HG02885 (cell line): ENCODE data around the gene EYA2.

Experiments used
- ATAC-seq: cut with Tn5 transposase; IDR thresholded peaks from one replicate; pipeline ENCODE4 v1.9.1; 2021; ENCODE audit warnings: mild to moderate bottlenecking; ENCODE audit not compliant: unreplicated experiment, poor library complexity

EYA2 gene

DNA sequence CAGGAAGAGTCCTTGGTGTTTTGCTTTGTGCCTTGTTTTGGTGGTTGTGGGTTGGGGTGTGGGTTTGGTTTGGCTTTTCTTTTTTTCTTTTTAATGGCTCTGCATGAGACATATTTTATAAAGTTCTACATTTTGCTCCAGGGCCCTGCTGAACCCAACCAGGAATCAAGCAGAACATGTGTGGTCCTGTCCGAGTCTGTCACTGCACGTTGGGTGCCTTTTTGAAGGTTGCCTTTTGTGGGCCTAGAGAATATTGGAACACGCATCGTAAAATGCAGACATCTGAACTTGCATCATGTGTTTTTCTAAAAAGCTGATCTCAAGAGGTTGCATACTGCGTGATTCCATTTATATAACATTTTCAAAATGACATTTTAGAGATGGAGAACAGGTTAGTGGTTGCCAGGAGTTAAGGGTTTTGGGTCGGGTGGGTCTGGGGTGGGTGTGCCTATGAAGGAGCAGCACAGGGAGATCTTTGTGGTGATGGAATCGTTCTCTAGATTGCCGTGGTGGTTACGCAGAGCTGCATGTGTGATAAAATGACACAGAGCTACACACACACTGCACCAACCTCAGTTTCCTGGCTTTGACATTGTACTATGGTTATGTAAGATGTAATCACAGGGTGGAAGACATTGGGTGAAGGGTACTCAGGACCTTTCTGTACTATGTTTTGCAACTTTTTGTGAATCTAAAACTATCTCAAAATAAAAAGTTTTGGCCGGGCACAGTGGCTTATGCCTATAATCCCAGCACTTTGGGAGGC, 80.2 kb downstream of the EYA2 start:
- no peak for ATAC-seq

DNA sequence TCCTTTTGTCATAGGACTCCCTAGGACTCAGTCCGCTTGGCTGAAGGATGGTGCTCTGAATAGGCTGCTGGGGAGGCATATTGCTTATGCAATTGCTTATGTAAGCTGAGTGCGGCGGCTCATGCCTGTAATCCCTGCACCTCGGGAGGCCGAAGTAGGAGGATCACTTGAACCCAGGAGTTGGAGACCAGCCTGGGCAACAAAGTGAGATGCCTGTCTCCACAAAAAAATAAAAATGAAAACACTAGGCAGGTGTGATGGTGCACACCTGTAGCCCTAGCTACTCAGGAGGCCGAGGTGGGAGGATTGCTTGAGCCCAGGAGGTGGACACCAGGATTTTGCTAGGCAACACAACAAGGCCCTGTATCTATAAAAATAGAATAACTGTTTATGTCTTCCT, 81.3 kb downstream of the EYA2 start:
- no peak for ATAC-seq

DNA sequence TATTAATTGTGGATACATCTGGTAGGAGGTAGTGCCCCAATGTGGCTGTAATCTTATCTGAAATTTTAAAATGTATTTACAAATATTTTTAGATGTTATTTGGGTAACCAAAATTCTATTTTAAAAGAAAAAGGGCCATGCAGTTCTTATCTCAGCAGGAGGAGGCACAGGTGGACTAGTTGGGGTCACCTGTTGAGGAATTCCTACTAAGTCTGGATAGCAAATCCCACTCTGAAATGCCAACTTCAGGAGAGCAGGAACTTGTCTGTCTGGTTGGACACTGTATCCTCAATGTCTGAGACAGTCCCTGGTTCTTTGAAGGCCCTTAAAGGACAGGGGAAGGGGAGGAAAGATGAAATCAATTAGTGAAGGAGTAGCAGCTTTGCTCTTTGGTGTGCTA, 82.6 kb downstream of the EYA2 start:
- no peak for ATAC-seq

DNA sequence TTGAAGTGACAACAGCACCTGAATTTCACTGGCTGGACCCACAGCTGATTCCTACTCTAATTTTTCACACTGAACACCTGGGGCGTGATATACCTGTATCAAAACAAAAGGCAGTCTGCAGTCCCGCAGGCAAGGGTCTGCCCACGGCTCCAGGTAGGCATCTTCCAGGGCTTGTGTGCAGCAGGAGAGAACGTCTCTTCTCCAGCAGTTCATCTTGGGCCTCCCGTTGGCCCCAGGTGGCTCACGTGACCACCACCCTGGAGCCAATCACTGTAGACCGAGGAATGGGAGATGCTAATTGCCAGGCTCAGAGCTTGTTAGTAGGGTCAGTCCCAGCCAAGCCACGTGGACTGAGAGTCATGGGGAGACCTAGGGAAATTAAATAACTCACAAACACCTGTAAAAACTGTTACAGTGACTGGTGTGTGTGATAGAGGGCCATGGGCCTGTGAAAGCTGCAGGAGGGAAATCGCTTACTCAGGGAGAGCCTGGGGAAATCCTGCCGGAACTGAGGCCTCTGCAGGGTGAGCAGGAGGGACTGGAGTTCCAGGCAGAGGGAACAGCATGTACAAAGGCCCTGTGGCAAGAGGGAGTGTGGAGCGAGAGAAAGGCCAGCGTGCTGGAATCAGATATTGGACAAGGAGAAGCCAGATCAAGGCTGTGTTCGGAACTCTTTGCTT, 83.4 kb downstream of the EYA2 start:
- no peak for ATAC-seq

DNA sequence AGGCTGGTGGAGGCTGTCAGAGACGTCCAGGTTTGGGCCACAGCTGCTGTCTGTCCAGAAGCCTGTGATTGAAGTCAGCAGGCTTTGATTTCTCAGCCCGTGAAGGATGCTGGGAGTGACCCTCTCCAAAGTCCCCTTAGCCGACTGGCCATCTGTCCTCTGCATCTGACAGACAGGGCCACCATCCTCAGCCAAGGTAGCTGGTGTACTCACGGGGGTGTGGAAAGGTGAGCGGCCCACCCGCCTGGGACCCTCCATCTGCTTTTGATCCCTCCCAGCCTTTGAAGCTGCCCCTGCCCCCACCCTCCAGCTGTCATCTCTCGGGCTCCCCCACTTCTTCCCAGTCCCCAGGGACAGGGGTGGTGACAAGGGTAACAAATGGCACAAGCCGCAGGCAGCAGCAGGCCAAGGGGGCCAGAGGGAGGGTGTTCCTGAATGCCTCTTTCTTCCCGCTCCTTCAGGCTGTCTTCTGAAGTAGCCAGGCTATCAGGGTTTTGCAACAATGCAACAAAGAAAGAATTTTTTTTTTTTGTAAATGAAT, 84.4 kb downstream of the EYA2 start:
- no peak for ATAC-seq

DNA sequence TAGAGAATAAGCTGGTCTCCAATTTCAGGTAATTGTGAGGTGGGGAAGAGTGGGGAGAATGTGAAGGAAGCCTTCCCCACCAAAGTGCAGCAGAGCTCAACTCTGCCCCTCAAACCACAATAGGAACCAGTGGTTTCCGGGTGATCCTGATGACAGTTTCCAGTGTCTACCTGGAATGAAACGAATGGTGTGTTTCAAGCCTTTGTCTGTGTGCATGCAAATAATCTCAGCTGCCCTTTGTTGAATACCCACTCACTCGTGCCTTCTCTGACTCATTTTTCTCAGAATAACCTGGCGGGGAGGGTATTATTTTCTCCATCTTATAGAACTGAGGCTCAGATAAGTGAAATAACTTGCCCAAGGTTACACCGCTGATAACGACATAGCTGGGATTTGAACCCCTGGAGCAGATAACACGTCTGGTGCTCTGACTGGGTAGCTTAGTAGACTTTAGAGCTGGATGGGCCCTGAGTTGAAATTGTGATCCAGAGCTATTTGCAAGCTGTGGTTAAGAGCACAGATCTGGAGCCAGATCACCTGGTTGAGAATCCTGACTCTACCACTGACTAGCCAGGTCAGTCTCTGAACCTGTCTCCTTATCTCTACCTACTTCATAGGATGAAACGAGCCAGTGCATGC, 85.1 kb downstream of the EYA2 start:
- ATAC-seq = no peak

DNA sequence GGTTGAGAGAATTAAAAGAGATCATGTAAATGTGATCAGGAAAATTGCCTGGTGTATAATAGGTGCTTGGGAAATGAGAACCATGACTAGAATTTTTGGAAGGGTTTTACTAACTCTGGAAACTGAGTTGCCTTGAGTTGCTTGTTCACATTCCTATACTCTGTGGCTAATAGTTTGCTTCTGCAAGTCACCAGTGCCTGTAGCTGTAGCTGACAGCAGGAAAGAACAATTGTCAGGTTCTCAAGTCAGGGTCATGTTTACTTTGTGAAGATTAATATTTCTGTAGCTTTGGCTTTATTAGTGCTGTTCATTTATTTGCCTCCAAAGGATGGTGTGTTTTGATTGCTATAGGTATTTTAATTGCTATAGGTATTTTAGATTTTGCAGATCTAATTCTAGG, 86.5 kb downstream of the EYA2 start:
- ATAC-seq = no peak

DNA sequence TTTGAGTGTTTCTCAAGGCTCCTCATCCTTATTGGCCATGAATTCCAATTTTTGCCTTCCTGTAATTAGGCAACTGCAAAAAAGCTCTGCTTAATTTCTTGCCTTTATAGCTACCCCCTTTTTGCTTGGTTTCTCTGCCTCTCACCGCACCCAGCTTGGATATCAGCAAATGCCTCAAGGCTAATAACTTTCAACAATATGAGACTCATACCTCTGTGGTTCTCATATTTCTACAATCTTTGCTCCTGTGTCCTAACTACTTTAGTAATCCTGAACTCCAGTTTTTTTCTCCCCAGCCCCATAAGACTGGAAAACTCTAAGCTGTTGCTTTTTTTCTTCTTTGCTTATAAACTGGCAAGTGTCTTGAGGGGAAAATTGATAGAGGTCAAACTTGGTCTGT, 88.8 kb downstream of the EYA2 start:
- no peak for ATAC-seq

DNA sequence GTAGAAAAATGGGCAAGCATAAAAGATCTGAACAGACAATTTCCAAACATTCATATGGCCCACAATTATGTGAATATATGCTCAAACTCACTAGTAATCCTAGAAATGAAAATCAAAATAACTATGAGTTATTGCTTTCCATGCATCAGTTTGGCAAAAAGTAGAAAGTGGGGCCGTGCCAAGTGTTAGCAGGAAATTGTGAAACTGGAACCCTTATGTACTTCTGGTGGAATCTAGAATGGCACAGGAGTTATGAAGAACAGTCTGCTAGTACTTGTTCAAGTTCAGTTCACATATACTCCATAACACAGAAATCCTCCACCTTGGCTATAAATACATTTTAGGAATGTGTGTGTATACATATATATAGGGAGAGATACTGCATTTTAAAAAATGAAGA, 89.8 kb downstream of the EYA2 start:
- ATAC-seq = no peak

DNA sequence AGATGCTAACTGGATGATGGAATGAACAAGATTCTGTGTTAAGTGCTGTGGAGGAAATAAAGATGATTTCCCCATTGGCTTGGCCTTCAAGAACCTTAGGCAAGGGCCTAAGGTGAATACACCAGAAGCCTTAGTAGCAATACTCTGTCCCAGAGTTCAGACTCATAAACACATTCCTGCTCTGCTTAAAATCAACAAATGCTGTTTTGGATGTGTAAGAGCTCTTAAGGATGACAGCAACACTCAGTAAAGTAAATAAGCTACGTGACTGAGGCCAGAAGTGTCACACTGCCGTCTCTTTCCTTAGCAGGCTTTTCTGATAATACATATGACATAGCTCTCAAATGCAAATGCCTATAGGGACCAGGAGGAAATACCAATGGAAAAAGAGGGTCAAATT, 90.6 kb downstream of the EYA2 start:
- no peak for ATAC-seq

DNA sequence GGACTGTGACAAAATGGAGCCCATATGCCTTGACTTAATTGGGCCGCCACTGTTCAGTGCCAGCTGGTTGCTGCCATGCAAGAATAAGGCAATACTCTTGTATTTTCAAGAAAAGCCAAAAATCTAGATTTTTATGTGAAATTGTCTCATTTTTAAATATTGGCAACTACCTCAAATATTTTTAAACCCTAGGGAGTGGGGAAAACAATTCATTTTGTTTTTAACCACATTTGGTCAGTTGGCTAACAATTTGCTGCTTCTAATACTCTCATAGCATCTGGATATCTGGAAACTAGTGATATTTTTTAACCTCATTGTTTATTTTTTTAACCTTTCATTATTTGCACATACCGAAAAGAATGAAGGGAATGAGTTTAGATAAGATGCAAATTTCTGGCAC, 91.0 kb downstream of the EYA2 start:
- ATAC-seq = no peak

DNA sequence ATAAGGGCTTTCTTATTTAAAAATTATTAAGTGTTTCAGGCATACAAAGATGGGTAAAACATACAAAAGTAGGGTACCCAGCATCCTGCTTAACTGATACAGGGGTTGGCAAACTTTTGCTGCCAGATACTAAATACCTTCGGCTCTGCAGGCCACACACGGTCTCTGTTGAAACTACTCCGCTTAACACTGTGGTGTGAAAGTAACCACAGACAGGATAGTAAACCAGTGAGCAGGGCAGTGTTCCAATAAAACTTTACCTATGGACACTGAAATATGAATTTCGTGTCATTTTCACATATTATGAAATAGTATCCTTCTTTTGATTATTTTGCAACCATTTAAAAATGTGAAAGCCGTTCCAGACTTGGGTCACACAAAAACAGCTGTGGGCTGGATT, 92.4 kb downstream of the EYA2 start:
- no peak for ATAC-seq

DNA sequence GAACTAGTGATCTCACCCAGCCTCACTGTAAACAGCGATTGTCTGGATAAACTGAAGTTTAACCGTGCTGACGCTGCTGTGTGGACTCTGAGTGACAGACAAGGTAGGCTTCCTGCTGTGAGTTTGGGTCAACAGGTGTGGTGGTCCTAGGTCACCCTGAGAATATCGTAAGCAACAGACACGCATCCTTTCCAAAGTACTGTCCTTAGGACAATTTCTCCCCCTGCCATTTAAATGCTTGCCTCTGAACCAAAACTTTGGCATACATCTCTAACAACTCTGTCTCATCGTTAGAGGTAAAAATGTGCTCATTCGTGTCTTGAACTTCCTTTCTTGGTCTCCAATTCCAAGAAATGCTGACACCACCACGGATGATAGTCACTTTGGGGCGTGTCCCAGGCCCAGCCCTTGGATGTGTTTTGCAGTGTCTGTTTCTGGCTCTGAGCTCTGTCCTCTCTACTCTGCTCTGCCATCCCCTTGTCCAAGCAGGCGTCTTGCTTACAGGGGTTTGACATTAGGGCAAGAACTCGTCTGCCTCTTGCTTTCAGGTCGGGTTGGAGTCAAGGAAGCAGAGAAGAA, 95.5 kb downstream of the EYA2 start:
- no peak for ATAC-seq

DNA sequence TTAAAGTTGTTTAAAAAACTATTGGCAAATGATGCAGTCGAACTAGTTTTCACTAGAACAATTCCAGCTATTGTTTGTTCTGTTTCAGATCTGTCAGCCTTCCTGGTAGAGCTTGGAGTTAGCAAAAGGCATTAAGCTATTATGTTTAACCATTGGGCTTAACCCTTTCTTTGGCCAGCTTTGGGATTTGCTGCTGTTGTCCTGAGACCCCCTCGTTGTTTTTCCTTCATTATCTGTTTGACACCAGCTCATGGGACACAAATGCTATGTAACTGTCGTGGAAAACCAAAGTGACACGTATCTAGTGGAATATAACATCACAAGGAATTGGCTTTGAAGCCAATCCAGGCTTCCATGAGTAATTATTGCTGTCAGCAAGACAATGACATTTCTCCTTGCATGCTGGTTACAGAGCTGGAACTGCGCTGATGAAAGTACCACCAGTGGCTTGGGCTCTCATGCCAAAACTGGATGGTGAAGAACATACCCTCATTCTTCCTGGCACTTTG, 96.0 kb downstream of the EYA2 start:
- no peak for ATAC-seq

DNA sequence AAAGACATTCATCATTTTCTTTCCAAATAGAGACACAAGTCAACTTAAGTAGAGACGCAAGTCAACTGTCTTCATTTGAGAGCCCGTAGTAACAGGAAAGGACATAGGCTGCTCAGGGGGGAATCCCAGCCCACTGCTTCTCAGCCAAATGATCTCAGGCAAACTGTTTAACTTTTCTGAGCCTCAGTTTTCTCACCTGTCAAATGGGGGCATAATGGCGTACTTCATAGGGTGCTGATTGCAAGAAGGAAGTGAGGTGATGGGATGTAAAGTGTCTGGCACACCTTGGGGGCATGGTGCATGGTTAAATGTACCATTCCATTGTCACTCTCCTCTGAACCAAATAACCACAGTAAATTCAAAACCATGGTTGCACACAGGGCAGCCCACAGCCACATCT, 96.5 kb downstream of the EYA2 start:
- ATAC-seq = no peak

DNA sequence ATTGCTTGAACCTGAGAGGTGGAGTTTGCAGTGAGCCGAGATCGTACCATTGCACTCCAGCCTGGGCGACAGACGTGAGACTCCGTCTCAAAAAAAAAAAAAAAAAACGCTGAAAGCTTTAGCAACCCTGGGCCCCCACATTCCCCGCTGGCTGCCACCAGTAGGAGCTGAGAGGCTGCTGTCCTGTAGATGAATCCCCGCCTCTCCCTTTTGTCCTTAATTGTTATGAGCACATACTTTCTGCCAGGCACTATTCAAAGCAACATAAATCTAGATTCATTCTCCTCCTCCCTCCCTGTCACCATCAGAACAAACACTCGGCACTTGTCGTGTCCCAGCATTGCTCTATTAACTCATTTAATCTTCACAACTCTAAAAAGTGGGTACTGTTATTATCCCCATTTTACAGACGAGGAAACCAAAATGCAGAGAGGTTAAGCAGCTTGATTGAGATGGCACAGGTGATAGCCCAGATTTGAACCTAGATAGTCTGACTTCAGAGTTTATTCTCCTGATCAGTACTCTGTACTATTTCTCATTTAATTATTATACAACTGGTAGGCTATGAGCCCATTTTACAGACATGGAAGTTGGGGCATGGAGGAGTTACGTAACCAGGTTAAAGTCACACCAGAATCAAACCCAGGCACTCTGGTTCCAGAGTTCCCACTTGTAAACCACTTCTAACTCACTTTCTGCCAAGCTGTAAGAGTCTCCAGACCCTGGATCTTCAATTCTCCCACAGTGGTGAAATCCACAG, 97.4 kb downstream of the EYA2 start:
- ATAC-seq = no peak

DNA sequence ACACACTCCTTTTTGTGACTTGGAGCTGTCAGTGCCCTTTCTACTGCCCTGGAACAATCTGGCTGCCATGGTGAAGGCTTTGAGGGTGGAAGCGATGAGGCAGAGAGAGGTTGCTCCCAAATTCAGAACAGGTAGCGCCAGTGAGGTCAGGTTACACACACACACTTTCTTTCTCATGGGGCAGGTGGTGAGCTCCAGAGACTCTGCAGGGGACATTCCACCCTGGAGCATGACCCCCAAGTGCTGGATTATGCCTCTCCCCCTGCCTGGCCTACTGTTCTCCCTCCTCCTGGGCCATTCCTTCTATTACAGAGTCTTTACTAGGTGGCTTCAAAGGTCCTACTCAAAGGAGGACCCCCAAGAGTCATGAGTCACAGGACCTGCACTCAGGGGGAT, 98.0 kb downstream of the EYA2 start:
- ATAC-seq = no peak

DNA sequence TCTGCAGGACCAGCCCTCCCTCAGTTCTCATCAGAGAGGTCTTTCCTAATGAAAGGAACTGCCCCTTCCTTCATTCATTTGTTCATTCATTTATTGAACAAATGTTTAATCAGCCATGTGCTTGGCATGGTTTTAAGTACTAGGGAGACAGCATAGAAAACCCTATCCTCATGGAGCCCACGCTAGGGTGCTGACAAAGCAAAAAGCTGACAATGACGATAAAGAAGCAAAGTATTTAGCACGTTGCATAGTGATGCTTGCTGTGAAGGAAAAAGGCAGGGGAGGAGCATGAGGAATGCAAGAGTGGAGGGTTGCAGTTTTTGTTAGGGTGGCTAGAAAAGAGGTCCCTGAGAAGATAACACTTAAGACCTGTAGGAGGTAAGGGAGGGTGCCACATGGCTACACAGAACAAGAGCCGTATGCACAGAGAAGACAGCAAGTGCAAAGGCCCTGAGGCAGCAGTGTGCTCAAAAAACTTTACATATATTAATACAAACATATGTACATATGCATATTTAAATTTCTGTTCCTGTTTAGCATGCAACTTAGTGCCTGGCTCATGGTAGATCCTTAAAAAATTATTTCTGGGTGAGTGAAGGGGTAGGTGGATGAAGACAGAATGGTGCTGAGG, 98.9 kb downstream of the EYA2 start:
- no peak for ATAC-seq

DNA sequence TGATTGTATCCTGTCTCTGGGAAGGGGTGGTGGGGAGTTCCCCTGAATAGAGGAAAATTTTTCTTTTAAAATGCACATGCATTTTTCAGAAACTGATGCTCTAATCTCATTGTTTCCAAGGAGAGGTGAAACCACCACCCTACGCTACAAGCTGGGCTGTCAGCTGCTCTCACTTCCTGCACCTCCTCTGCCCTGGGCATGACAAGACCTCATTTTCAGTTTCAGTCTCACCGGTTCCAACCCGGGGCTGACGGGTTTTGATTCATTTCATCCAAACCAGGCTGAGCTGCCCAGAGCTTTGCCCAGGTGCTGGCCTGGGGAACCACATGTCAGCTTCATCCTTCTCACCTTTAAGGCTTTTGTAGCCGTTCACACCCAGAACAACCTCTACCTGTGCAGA, 99.7 kb downstream of the EYA2 start:
- peak; percentile 57 for ATAC-seq
